Peyer's patch (tissue), 4 donors: ENCODE results near the gene GMIP. TPM values are rescaled to one million over a fixed set of nuclear protein-coding genes. Genes with fewer than 3 reads are reported as not detected.

ENCODE experiments used
- DNase-seq, 3 donors: peaks; one replicate each; pipeline ENCODE4 v3.0.0-alpha.2; 2017 to 2019
- H3K27ac ChIP-seq, 4 donors: fragments of 200-600 bp; sonication (generic); one replicate each; pipeline ENCODE4 v1.5.1; 2016 to 2019
- H3K27me3 ChIP-seq, 2 donors: fragments of 200-600 bp; sonication (generic); one replicate each; pipeline ENCODE4 v1.5.1; 2019
- H3K36me3 ChIP-seq, 3 donors: fragments of 200-600 bp; sonication (generic); one replicate each; pipeline ENCODE4 v1.5.1; 2016 to 2019
- H3K4me1 ChIP-seq, 4 donors: fragments of 200-600 bp; sonication (generic); one replicate each; pipeline ENCODE4 v1.5.1; 2016 to 2019
- H3K4me3 ChIP-seq, 4 donors: fragments of 200-600 bp; sonication (generic); 1 replicate in 3 of 4; 2 replicates in 1 of 4; pipeline ENCODE4 v1.5.1; 2016 to 2019; ENCODE audit warnings: mild to moderate bottlenecking in 1 of 4
- H3K9me3 ChIP-seq, 4 donors: fragments of 200-600 bp; sonication (generic); one replicate each; pipeline ENCODE4 v1.5.1; 2016 to 2019; ENCODE audit warnings: mild to moderate bottlenecking in 1 of 4
- POLR2A ChIP-seq, 2 donors: fragments of 450-650 bp; IDR thresholded peaks; one replicate each; pipeline ENCODE4 v1.5.1; 2017; ENCODE audit warnings: antibody characterized with exemption in 2 of 2, mild to moderate bottlenecking in 2 of 2, moderate library complexity in 2 of 2
- total RNA-seq, 4 donors: library from RNA; depleted of rRNA; stranded (reverse); fragments of >200 nt; gene quantifications; one replicate each; pipeline ENCODE4 v1.1.0, GENCODE V29; 2016
- TF ChIP-seq, protein P1 (sequence below), 6 experiments: fragments of 450-650 bp in 4 of 6; fragments of 200-600 bp in 2 of 6; sonication (generic) in 1 of 6; IDR thresholded peaks; one replicate each; pipeline ENCODE4 v1.5.1; 2017 to 2019; ENCODE audit warnings: antibody characterized with exemption in 6 of 6, mild to moderate bottlenecking in 3 of 6, moderate library complexity in 1 of 6

Gene GMIP
- total RNA-seq, 4 donors from 2014 or later, result 28.0 to 66.8 (median 42.8) TPM

DNA sequence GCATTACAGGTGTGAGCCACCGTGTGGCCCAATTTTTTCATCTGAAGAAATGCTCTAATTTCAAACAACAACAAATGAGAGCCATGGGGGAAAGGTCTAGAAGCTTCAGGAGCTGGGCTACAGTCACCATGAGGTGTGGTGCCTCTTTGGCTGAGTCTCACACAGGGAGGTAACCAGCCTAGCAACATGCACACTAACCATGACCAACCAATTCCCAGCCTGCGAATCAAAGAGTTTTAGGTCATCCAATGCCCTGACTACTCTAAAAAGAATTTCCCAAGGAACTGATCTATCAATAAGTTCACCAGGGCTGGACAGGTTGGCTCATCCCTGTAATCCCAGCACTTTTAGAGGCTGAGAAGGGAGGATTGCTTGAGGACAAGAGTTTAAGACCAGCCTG lies 54.9 kb downstream of the GMIP start:
- Histone ChIP-seq H3K4me1 (peaks cover 0 to 17% (median 7%) of the 10 kb centered on the region in 4 donors), H3K27me3 (no peaks in the 10 kb centered on the region), H3K4me3 (no peak overlapping the region), H3K36me3 (no peaks in the 10 kb centered on the region), H3K9me3 (no peaks in the 10 kb centered on the region), H3K27ac (no peak overlapping the region)
- no peak for DNase-seq
- TF ChIP-seq, protein P1, sequence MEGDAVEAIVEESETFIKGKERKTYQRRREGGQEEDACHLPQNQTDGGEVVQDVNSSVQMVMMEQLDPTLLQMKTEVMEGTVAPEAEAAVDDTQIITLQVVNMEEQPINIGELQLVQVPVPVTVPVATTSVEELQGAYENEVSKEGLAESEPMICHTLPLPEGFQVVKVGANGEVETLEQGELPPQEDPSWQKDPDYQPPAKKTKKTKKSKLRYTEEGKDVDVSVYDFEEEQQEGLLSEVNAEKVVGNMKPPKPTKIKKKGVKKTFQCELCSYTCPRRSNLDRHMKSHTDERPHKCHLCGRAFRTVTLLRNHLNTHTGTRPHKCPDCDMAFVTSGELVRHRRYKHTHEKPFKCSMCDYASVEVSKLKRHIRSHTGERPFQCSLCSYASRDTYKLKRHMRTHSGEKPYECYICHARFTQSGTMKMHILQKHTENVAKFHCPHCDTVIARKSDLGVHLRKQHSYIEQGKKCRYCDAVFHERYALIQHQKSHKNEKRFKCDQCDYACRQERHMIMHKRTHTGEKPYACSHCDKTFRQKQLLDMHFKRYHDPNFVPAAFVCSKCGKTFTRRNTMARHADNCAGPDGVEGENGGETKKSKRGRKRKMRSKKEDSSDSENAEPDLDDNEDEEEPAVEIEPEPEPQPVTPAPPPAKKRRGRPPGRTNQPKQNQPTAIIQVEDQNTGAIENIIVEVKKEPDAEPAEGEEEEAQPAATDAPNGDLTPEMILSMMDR (IDR thresholded peaks at IDR 0.05), result no peak
- no peak for TF ChIP-seq POLR2A (IDR thresholded peaks at IDR 0.05)

DNA sequence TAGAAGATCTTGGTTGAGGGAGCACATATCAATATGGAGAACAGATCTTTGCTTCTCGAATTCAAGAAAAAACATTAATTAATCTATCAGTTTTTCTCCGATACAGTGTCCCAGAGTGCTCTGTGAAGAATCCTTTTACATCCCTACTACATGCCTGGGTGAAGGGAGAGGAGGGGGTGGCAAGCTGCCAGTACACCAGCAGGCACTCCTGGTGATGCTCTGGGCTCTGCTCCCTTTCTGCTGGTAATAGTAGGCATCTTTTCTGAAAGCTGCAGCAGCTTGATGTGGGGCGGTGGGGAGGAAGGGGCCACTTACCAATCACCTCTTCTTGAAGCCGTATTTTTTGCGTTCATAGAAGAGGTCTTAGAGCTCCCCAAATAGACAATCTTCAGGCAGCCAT lies 55.7 kb downstream of the GMIP start:
- DNase-seq, result no peak
- H3K4me3 ChIP-seq, result no peak overlapping the region
- no peaks in the 10 kb centered on the region for H3K36me3 ChIP-seq
- peaks cover 0 to 17% (median 7%) of the 10 kb centered on the region in 4 donors for H3K4me1 ChIP-seq
- TF ChIP-seq, protein P1 (IDR thresholded peaks at IDR 0.05), result no peak
- H3K27ac ChIP-seq, result no peak overlapping the region
- no peaks in the 10 kb centered on the region for H3K9me3 ChIP-seq
- no peaks in the 10 kb centered on the region for H3K27me3 ChIP-seq

DNA sequence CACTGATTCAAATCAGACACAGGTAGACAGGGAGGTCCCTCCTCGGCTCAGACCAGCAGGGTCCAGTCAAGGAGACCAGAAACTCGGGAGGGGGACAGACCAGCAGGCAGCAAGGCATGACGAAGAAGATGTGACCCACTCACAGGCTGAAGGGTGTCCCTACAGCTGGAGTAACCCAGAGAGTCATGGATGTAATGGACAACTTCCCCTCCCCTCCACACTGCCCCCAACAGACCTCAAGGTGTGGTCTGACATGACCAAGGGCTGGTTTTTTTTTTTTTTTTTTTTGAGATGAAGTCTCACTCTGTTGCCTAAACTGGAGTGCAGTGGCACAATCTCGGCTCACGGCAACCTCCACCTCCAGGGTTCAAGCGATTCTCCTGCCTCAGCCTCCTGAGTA lies 59.1 kb downstream of the GMIP start:
- Histone ChIP-seq H3K36me3 (no peaks in the 10 kb centered on the region), H3K4me3 (no peak overlapping the region), H3K27me3 (no peaks in the 10 kb centered on the region), H3K4me1 (peaks cover 0 to 7% (median 0%) of the 10 kb centered on the region in 4 donors), H3K27ac (no peak overlapping the region), H3K9me3 (no peaks in the 10 kb centered on the region)
- TF ChIP-seq POLR2A (IDR thresholded peaks at IDR 0.05), result no peak
- TF ChIP-seq, protein P1 (IDR thresholded peaks at IDR 0.05), result no peak
- DNase-seq, result no peak

DNA sequence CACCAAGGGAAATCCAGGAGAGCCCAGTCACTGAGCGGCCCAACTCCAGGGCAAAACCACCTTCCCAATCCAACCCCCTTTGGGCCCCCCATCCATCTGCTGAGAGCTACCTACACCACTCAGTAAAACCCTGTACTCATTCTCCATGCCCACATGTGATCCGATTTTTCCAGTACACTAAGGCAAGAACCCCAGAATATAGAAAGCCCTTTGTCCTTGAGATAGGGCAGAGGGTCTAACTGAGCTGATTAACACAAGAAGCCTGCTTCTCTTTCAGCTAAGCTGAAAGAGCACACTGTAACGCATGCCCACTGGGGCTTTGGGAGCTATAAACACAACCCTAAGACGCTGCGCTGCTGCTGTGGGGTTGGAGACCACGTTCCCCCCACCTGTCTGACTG lies 61.0 kb downstream of the GMIP start:
- H3K9me3 ChIP-seq, result no peaks in the 10 kb centered on the region
- no peak overlapping the region for H3K27ac ChIP-seq
- DNase-seq, result no peak
- H3K4me1 ChIP-seq, result peaks cover 0 to 7% (median 0%) of the 10 kb centered on the region in 4 donors
- H3K27me3 ChIP-seq, result no peaks in the 10 kb centered on the region
- H3K36me3 ChIP-seq, result no peaks in the 10 kb centered on the region
- no peak overlapping the region for H3K4me3 ChIP-seq
- TF ChIP-seq, protein P1 (IDR thresholded peaks at IDR 0.05), result no peak
- no peak for TF ChIP-seq POLR2A (IDR thresholded peaks at IDR 0.05)

DNA sequence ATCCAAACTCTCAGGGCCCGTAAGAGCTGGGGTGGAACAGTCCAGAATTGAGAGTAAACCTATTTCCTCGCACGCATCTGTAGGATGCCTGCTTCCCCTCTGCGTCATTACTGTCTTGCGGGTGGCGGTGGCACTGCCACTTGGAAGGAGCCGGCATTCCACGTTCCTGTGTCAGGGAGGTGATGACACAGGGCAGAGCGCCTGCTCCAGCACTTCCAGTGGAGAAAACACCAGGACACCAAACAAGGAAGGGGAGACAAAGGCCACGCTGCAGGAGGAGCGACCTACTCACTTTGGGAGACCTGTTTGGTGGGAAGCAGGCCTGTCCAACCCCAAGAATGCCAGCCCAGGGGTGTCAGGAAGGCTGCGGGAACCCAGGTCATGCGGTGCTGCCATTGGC lies 62.1 kb downstream of the GMIP start:
- Histone ChIP-seq H3K27ac (no peak overlapping the region), H3K27me3 (no peaks in the 10 kb centered on the region), H3K36me3 (no peaks in the 10 kb centered on the region), H3K4me3 (no peak overlapping the region), H3K9me3 (no peaks in the 10 kb centered on the region), H3K4me1 (peaks cover 0 to 7% (median 0%) of the 10 kb centered on the region in 4 donors)
- no peak for DNase-seq
- TF ChIP-seq, protein P1 (IDR thresholded peaks at IDR 0.05), result no peak
- no peak for TF ChIP-seq POLR2A (IDR thresholded peaks at IDR 0.05)

DNA sequence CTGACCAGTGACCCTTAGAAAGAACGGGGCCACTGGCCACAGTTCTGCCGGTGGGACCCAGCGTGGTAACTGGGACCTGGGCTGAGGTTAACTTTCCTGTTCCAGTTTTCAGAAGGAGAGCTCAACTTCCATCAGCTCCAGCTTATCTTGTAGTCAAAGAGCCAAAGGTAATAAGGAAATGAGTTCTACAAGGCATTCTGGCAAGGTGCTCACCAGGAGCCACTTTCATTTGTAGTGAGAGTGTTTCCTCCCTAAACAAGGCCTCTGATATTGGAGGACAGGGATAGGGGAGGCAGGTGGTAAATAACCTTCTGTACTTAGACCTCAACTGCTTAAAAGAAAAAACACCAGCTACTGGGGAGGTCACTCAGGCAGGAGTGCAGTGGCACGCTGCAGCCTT lies 63.0 kb downstream of the GMIP start:
- Histone ChIP-seq H3K27me3 (no peaks in the 10 kb centered on the region), H3K27ac (peak overlapping the region in 2 of 4 donors; percentile 44 to 72), H3K9me3 (no peaks in the 10 kb centered on the region), H3K4me3 (no peak overlapping the region), H3K36me3 (no peaks in the 10 kb centered on the region), H3K4me1 (peaks cover 0 to 7% (median 0%) of the 10 kb centered on the region in 4 donors)
- TF ChIP-seq, protein P1 (IDR thresholded peaks at IDR 0.05), result no peak
- TF ChIP-seq POLR2A (IDR thresholded peaks at IDR 0.05), result no peak
- DNase-seq, result no peak
